Astrocyte (in vitro differentiated cells and primary cell): ENCODE measurements around the gene OVCA2.

Source experiments
- CTCF ChIP-seq: IDR thresholded peaks from 2 replicates; pipeline ENCODE4 v1.5.1; 2011; ENCODE audit warnings: low read depth, mild to moderate bottlenecking, inconsistent platforms, low read length, moderate library complexity; ENCODE audit not compliant: insufficient read depth
- EZH2 ChIP-seq: IDR thresholded peaks from 2 replicates; pipeline ENCODE4 v1.6.1; 2012; ENCODE audit warnings: mild to moderate bottlenecking, low read length, inconsistent platforms; ENCODE audit not compliant: insufficient read depth

GRCh38 chr17:2022647-2023240 is 19.1 kb upstream of the OVCA2 start:
- TF ChIP-seq CTCF (no peak), EZH2 (no peak)
